Rectal smooth muscle tissue (tissue), 1 donor: ENCODE data around the gene TRIM6.

Source experiments
- H3K27ac ChIP-seq: one replicate; pipeline ENCODE4 v1.7.0; 2013; ENCODE audit warnings: low read depth, low read length, inconsistent platforms
- H3K27me3 ChIP-seq: one replicate; pipeline ENCODE4 v1.7.0; 2013; ENCODE audit warnings: low read length; ENCODE audit not compliant: control insufficient read depth, insufficient read depth
- H3K36me3 ChIP-seq: one replicate; pipeline ENCODE4 v1.7.0; 2013; ENCODE audit warnings: low read length; ENCODE audit not compliant: control insufficient read depth, insufficient read depth
- H3K4me1 ChIP-seq: one replicate; pipeline ENCODE4 v1.7.0; 2013; ENCODE audit warnings: low read length; ENCODE audit not compliant: control insufficient read depth, insufficient read depth
- H3K4me3 ChIP-seq: one replicate; pipeline ENCODE4 v1.7.0; 2013; ENCODE audit warnings: low read length
- H3K9ac ChIP-seq: one replicate; pipeline ENCODE4 v1.7.0; 2013; ENCODE audit warnings: low read length

The TRIM6 gene

DNA sequence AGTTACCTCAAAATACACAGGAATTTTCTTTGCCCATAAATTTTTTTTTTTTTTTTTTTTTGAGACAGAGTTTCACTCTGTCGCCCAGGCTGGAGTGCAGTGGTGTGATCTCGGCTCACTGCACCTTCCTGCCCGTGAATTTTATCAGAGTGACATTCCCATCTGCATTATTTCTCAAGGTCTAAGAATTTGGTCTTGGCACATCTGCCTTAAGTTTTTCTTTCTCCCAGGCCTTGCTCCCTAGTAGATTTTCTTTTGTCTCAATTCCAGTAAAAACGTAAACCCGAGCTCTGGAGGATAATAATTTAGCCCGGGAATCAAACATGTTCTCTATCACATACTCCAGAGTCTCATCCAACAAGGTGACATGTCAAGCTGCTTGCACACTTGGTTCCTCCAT is 12.4 kb downstream of the TRIM6 start:
- Histone ChIP-seq H3K36me3 (no peaks in the 10 kb centered on the region), H3K27me3 (no peaks in the 10 kb centered on the region), H3K27ac (no peak overlapping the region), H3K9ac (no peak overlapping the region), H3K4me1 (peaks cover 3% of the 10 kb centered on the region), H3K4me3 (no peak overlapping the region)

DNA sequence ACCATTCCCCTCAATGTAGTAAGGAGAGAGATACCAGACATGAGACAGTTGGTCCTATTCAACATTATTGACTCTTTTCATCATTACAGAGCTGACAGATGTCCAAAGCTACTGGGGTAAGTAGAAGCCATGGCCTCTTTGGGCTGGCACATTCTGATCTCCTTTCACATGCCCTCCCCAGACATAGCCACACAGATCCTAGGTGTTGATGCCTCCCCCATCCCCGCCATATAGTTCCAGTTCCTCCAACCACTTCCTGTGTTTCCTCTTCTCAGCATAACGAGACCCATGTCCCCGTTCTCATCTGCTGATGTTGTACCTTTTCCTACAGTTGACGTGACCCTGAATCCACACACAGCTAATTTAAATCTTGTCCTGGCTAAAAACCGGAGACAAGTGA is 14.0 kb downstream of the TRIM6 start:
- H3K4me3 ChIP-seq, result no peak overlapping the region
- H3K36me3 ChIP-seq, result no peaks in the 10 kb centered on the region
- peaks cover 3% of the 10 kb centered on the region for H3K4me1 ChIP-seq
- H3K27ac ChIP-seq, result no peak overlapping the region
- no peaks in the 10 kb centered on the region for H3K27me3 ChIP-seq
- no peak overlapping the region for H3K9ac ChIP-seq

DNA sequence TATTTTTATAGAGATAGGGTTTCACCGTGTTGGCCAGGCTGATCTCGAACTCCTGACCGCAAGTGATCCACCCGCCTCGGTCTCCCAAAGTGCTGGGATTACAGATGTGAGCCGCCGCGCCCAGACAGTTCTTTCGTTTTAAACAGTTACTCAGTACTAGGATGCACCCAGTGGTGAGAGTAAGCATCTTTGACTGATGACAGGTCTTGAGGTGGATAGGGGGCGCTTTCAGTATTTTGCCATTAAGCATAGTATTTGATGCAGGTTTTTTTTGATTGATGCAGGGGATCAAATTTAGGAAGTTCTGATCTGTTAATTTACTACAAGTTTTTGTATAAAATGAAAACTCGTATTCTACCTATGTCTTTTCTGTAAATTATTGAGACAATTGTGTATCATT is 15.2 kb downstream of the TRIM6 start:
- Histone ChIP-seq H3K4me3 (no peak overlapping the region), H3K36me3 (no peaks in the 10 kb centered on the region)

DNA sequence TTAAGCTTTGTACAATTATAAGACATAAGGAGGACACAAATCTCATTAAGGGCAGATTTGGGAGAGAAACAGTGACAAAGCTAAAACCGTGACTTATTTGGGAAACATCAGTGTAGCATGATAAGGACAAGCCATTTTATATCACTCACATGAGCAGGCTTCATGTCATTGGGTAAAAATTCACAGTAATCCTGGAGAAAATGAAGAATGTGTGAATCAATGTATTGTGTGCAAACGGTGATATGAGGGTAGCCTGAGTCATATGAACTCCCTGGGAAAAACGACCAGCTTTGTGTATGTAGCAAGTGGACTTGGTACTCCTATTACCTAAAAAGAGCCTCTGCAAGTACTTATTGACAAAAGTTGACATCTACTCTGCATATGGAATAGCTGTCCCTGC is 22.4 kb downstream of the TRIM6 start:
- Histone ChIP-seq H3K4me1 (peaks cover 2% of the 10 kb centered on the region), H3K4me3 (no peak overlapping the region), H3K27ac (no peak overlapping the region), H3K9ac (no peak overlapping the region), H3K36me3 (no peaks in the 10 kb centered on the region), H3K27me3 (no peaks in the 10 kb centered on the region)

More for the DNA sequence above, 15.2 kb downstream of the TRIM6 start:
- Histone ChIP-seq H3K4me1 (no peaks in the 10 kb centered on the region), H3K27ac (no peak overlapping the region), H3K9ac (no peak overlapping the region), H3K27me3 (no peaks in the 10 kb centered on the region)

DNA sequence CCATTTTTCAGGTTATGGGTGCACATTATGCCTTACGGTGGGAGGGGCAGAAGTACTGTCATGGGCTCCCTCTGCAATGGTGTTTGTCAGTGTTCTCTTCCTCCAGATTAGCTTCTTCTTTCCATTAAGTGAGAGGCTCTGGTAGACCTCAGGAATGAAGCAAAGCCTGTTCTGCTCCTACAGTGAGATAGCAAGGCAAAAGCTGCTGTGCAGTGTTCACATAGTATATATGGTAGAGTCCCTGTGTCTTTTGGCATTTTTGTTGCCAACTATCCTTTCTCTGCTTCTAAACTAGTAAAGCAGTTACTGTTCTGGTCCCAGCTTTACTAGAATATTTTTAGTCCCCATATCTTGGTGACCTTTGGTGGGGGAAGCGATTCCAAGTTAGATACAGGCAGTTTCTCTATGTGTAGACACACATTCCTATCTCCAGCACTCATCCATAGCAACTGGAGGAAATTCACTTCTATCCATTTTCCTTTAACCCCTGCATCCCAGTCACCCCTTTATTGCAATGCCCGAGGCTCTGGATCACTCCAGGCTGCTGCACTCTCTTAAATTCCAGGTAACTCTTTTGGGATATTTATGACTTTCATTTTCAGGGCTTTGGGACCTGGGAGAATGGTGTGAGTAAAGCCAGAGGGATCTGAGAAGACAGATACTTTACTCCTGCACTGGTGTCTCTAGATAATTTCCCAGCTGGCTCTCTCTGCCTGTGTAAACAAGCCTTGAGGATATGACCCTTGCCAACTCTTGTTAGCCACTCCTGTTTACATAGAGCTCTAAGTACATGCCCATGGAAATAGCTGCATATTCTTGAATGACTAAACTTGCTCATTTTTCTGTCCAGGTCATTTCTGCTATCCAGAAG is 24.4 kb downstream of the TRIM6 start:
- Histone ChIP-seq H3K9ac (no peak overlapping the region), H3K36me3 (no peaks in the 10 kb centered on the region), H3K27ac (peak overlapping the region; percentile 34), H3K27me3 (no peaks in the 10 kb centered on the region), H3K4me1 (peaks cover 7% of the 10 kb centered on the region), H3K4me3 (no peak overlapping the region)

DNA sequence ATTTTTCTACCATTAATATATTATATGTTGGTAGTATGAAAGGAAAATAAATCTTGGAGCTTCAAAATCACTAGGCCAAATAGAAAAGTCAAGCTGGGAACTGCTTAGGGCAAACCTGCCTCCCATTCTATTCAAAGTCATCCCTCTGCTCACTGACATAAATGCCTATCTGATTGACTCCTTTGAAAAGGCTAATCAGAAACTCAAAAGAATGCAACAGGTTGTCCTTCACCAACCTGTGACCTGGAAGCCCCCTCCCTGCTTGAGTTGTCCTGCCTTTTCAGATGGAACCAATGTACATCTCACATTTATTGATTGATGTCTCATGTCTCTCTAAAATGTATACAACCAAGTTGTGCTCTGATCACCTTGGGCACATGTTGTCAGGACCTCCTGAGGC is 25.1 kb downstream of the TRIM6 start:
- H3K27ac ChIP-seq, result no peak overlapping the region
- no peaks in the 10 kb centered on the region for H3K36me3 ChIP-seq
- no peak overlapping the region for H3K9ac ChIP-seq
- H3K4me1 ChIP-seq, result peaks cover 8% of the 10 kb centered on the region
- H3K27me3 ChIP-seq, result no peaks in the 10 kb centered on the region
- no peak overlapping the region for H3K4me3 ChIP-seq

DNA sequence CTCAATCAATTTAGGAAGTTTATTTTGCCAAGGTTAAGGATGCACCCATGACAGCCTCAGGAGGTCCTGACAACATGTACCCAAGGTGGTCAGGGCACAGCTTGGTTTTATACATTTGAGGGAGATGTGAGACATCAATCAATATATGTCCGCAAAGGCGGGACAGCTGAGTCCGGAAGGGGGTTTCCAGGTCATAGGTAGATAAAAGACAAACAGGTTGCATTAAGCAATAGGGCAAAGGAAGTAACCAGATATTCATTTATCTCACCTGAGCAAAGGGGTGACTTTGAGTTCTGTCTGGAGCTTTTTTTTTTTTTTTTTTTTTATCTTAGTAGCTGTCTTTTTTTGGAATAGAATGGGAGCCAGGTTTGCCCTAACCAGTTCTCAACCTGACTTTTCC is 26.4 kb downstream of the TRIM6 start:
- no peaks in the 10 kb centered on the region for H3K27me3 ChIP-seq
- peaks cover 8% of the 10 kb centered on the region for H3K4me1 ChIP-seq
- H3K27ac ChIP-seq, result no peak overlapping the region
- H3K9ac ChIP-seq, result no peak overlapping the region
- H3K36me3 ChIP-seq, result no peaks in the 10 kb centered on the region
- no peak overlapping the region for H3K4me3 ChIP-seq

DNA sequence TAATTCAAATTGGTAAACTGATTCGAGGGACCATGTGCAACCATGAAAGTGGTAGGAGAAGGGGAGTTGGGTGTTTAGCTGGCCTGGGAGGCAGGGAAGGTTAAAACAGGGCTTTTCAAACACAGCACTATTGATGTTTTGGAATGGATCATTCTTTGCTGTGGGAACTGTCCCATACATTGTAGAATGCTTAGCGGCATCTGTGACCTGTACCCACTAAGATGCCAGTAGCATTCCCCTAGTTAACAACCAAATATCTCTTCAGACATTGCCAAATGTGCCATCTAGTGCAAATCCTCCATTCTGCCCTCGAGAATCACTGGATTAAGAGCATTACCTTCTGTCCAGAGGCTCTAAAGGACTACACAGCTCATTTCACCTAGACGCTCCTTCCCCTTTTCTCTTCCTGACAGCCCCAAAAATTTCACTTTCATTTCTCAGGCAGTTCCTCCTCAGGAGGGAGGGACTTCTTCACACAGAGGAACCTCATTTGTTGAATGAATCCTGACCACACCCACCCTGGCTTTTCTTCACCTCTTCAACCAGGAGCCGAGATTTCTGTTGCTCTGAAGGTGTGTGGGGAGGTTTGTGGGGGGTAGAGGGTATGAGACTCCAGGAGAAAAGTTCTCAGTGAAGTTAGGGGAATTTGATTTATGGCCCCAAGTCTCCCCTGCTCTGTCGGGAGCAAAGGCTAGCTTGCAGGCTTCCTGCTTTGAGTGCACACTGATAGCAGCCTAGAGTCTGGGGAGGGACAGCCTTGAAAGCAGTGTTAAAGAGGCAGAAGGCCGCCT is 28.2 kb downstream of the TRIM6 start, which contains the start of gene TRIM34:
Gene TRIM34 (plus strand): TSS at position 513 of the 791 bp plus-strand sequence. CDS start 7,331 bp downstream, outside the sequence.
- H3K36me3 ChIP-seq, result no peaks in the 10 kb centered on the region
- peaks cover 8% of the 10 kb centered on the region for H3K4me1 ChIP-seq
- peak within 1 kb of the TSS; percentile 63 for H3K9ac ChIP-seq
- peak within 1 kb of the TSS; percentile 57 for H3K27ac ChIP-seq
- peak within 1 kb of the TSS; percentile 87 for H3K4me3 ChIP-seq
- no peaks in the 10 kb centered on the region for H3K27me3 ChIP-seq

DNA sequence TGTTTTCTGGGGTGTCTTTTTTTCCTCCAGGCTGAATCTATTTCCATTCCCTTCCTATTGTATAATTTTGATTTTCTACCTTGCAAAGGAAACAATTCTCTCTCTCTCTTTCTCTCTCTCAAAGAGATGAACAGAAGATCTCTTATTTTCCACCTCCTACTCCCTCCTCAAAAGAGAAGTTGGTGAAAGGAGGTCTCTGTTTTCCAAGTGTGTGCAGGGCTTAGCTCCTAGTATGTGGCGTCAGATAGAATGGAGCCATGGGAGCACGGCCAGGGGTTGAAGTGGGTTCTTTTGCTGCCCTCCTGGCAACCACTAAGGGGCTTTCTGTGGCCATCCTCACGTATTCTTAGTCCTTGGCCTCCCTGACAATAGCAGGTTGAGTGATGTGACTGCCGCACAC is 28.8 kb downstream of the TRIM6 start:
- no peaks in the 10 kb centered on the region for H3K27me3 ChIP-seq
- peak overlapping the region; percentile 57 for H3K27ac ChIP-seq
- H3K4me1 ChIP-seq, result peaks cover 8% of the 10 kb centered on the region
- no peaks in the 10 kb centered on the region for H3K36me3 ChIP-seq
- H3K9ac ChIP-seq, result peak overlapping the region; percentile 63
- H3K4me3 ChIP-seq, result peak overlapping the region; percentile 87

DNA sequence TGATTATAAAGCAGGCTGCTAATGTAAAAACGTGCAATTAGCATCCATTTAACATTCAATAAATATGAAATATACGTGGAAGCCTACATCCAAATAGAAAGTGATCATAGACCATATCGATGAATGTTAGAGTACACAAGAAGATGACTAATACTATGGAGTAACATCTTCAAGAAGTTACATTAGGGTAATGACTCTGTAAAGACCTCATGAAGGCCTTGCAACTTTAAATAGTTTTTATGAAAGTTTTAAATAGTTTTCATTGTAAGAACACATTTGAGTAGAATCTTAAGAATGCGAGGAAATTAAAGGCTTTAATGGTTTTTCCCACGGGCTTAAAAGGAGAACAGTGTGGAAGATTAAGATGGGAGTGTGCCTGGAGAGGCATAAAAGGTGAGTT is 29.8 kb downstream of the TRIM6 start:
- Histone ChIP-seq H3K4me3 (no peak overlapping the region), H3K9ac (no peak overlapping the region), H3K4me1 (peaks cover 6% of the 10 kb centered on the region), H3K27me3 (no peaks in the 10 kb centered on the region), H3K27ac (no peak overlapping the region), H3K36me3 (no peaks in the 10 kb centered on the region)

DNA sequence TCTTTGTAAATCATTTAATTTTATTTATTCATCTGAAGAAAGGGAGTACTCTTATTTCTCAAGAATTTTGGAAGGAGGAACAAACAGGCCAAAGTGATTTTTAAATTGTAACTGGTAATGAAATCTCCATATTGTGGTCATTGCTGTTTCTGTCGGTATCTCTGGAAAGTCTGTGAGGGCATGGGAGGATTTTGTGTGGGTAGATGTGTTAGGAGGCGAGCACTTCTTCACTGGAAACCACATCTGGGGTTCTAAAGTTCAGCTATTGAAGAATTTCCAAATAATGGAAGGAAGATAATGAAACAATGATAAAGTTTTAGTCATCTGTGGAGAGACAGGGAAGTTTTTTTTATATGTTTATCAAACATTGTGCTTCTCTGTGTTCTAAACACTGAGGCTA is 35.0 kb downstream of the TRIM6 start:
- H3K27me3 ChIP-seq, result no peaks in the 10 kb centered on the region
- H3K9ac ChIP-seq, result no peak overlapping the region
- peaks cover 6% of the 10 kb centered on the region for H3K36me3 ChIP-seq
- no peak overlapping the region for H3K4me3 ChIP-seq
- no peaks in the 10 kb centered on the region for H3K4me1 ChIP-seq
- no peak overlapping the region for H3K27ac ChIP-seq

DNA sequence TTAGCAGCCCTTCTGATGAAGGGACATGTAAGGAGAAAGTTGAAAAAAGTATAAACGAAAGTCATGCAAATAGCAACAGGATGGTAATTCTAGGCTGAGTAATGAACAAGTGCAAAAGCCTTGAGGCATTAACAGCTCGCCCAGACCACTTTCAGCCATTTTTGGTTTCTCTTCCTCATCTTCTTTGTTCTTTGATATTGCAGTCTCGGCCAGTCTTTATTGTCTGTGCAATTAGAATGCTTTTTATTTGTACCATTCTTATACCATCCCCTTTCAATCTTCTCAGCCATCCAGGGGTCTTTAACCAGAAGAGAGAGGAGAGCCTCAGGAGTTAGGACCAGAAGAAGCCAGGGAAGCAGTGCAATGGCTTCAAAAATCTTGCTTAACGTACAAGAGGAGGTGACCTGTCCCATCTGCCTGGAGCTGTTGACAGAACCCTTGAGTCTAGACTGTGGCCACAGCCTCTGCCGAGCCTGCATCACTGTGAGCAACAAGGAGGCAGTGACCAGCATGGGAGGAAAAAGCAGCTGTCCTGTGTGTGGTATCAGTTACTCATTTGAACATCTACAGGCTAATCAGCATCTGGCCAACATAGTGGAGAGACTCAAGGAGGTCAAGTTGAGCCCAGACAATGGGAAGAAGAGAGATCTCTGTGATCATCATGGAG is 35.7 kb downstream of the TRIM6 start:
- Histone ChIP-seq H3K27ac (no peak overlapping the region), H3K4me1 (no peaks in the 10 kb centered on the region), H3K27me3 (no peaks in the 10 kb centered on the region), H3K9ac (no peak overlapping the region), H3K4me3 (no peak overlapping the region), H3K36me3 (peaks cover 6% of the 10 kb centered on the region)
